Activated CD4-positive, CD25-positive, alpha-beta regulatory T cell treated with anti-CD3 and anti-CD28 coated beads, Interleukin-2, amount 50 U/mL, for 24 hours (primary cell): Measurements from ENCODE around the gene CA12.
"Not testable (repeated sequence)": the region's sequence is repeated elsewhere in the genome, so short reads cannot be mapped to it uniquely, and the experiment has no call there.

Experiments used
- ATAC-seq, 2 donors: fragments of 150-1000 bp; cut with Tn5 transposase; one replicate each; pipeline ENCODE4 v1.10.0; 2021; ENCODE audit warnings: mild to moderate bottlenecking in 1 of 2, moderate library complexity in 1 of 2

CA12 gene

GRCh38 chr15:63354821-63355650 lies 26.6 kb downstream of the CA12 start:
- ATAC-seq, result no peak

- no peak for ATAC-seq
Measured at GRCh38 chr15:63353887-63354286, 27.8 kb downstream of the CA12 start.

GRCh38 chr15:63353261-63353660 lies 28.4 kb downstream of the CA12 start:
- ATAC-seq, result no peak

GRCh38 chr15:63352808-63353207 lies 28.8 kb downstream of the CA12 start:
- ATAC-seq, result no peak

GRCh38 chr15:63351170-63351569 lies 30.5 kb downstream of the CA12 start:
- ATAC-seq, result no peak

- no peak for ATAC-seq
Measured at GRCh38 chr15:63350178-63350621, 31.4 kb downstream of the CA12 start.

GRCh38 chr15:63349621-63350020 lies 32.0 kb downstream of the CA12 start:
- no peak for ATAC-seq

GRCh38 chr15:63349156-63349555 lies 32.5 kb downstream of the CA12 start:
- ATAC-seq, result no peak

GRCh38 chr15:63348392-63348791 lies 33.3 kb downstream of the CA12 start:
- no peak for ATAC-seq

GRCh38 chr15:63347074-63347857 lies 34.4 kb downstream of the CA12 start:
- ATAC-seq, result no peak

GRCh38 chr15:63345391-63345752 lies 36.3 kb downstream of the CA12 start:
- no peak for ATAC-seq

- no peak for ATAC-seq
Measured at GRCh38 chr15:63344731-63345390, 36.8 kb downstream of the CA12 start.

- not testable (repeated sequence) for ATAC-seq
Measured at GRCh38 chr15:63342996-63343562, 38.6 kb downstream of the CA12 start.

- no peak for ATAC-seq
Measured at GRCh38 chr15:63341898-63342297, 39.7 kb downstream of the CA12 start.

GRCh38 chr15:63340878-63341277 lies 40.8 kb downstream of the CA12 start:
- ATAC-seq, result no peak

- no peak for ATAC-seq
Measured at GRCh38 chr15:63340353-63340752, 41.3 kb downstream of the CA12 start.

- no peak for ATAC-seq
Measured at GRCh38 chr15:63339836-63340235, 41.8 kb downstream of the CA12 start.

GRCh38 chr15:63339006-63339766 lies 42.5 kb downstream of the CA12 start:
- ATAC-seq, result no peak

- ATAC-seq, result peak in 1 of 2 donors; percentile 13
Measured at GRCh38 chr15:63338170-63338569, 43.5 kb downstream of the CA12 start.

- no peak for ATAC-seq
Measured at GRCh38 chr15:63337046-63337445, 44.6 kb downstream of the CA12 start.

- no peak for ATAC-seq
Measured at GRCh38 chr15:63335543-63336240, 46.0 kb downstream of the CA12 start.

GRCh38 chr15:63334821-63335220 lies 46.8 kb downstream of the CA12 start:
- no peak for ATAC-seq
